ENCODE data around the gene PITPNB.

Gene PITPNB

GRCh38 chr22:27918341-27919221 lies 475 bp downstream of the PITPNB start:
- FAIRE-seq = no peak

- FAIRE-seq = no peak
These were observed 3.1 kb downstream of the PITPNB start for GRCh38 chr22:27915986-27916385.

GRCh38 chr22:27913162-27913741 lies 5.8 kb downstream of the PITPNB start:
- FAIRE-seq = no peak

GRCh38 chr22:27912101-27912500 lies 7.0 kb downstream of the PITPNB start:
- no peak for FAIRE-seq

DNA sequence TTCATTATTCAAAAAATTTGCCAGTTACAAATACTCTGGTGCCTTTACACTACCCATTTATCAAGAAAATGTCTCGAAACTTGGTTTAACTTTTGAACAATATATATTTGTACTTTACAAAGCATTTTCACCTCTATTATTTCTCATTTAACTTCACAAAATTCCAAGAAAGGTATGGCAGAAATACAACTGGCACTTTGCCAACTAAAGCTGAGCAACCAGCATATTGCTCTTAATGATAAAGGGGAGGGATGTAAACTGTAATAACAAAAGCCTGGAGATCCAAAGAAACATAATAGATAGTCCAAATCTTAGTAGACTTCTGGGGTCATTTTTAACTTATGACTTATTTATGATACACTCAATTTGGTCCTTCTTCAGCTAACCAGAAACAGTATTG lies 7.7 kb downstream of the PITPNB start:
- FAIRE-seq = no peak

- no peak for FAIRE-seq
These were observed 12.8 kb downstream of the PITPNB start for GRCh38 chr22:27906241-27906640.

GRCh38 chr22:27905653-27906052 lies 13.4 kb downstream of the PITPNB start:
- no peak for FAIRE-seq

DNA sequence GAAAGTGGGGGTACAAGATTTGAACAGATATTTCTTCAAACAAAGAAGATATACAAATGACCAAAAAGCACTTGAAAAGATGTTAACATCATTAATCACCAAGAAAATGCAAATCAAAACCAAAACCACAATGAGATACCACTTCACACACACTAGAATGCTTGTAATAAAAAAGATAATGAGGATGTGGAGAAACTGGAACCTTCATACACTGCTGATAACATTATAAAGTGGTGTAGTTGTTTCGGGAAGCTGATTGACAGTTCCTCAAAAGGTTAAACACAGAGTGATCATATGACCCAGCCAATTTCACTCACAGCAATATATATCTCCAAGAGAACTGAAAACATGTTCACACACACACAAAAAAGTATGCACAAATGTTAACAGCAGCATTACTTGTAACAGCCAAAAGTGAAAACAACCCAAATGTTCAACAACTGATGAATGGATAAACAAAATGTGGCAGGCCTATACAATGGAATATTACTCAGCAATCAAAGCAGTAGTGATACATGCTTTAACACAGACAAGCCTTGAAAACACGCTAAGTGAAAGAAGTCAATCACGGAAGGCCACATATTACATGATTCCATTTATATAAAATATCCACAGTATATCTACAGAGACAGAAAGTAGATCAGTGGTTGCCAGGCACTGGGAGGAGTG lies 15.1 kb downstream of the PITPNB start:
- no peak for FAIRE-seq

DNA sequence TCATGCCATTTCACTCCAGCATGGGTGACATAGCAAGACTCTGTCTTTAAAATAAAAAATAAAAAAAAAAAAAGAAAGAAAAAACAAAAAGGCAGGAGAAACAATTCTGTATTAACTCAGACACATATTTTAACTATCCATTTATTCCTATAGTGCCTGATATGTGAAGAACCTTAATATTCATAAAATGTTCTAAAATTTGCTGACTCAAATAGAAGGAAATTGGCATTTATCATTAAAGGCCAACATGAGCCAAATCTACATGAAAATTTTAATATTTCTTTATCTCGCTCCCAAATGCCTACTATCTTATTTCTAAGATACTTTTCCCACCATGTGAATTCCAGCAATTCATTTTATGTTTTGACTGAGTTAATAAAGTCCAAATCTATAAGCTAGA lies 18.9 kb downstream of the PITPNB start:
- no peak for FAIRE-seq

GRCh38 chr22:27896245-27896644 lies 22.8 kb downstream of the PITPNB start:
- FAIRE-seq = no peak

DNA sequence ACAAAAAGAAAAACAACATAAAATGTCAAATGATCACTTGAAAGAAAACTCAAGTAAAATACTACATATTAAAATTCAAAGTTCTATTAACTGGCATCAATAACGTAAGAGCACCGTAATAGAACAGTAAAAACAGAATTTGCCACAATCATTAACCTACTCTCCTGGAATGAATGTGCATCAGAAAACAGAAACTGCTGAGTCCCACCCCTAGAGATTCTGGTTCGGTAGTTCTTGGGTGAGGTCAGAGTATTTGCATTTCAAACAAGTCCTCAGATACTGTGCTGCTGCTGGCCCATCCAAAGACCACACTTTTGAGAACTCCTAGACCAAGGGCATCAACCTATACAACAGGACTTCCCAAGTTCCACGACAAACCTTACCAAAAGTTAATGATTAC lies 23.5 kb downstream of the PITPNB start:
- FAIRE-seq = no peak

DNA sequence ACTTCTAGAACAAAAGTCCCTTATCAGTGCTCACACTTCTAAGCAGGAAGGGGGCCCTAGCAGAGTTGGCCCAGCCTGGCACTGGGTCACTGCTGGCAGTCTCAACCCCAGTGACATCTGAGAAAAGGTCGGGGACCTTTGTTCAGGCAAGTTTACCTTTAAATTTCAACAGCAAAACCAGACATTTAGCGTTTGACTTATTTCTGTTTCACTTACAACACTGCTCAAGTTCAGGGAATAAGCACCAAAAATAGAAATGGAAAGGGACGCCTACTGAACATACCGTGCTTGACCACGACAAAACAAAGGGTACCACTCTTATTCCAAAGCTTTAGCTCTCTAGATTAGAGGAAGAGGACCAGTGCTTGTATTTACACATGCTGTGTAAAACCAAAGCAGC lies 26.2 kb downstream of the PITPNB start:
- FAIRE-seq = no peak

DNA sequence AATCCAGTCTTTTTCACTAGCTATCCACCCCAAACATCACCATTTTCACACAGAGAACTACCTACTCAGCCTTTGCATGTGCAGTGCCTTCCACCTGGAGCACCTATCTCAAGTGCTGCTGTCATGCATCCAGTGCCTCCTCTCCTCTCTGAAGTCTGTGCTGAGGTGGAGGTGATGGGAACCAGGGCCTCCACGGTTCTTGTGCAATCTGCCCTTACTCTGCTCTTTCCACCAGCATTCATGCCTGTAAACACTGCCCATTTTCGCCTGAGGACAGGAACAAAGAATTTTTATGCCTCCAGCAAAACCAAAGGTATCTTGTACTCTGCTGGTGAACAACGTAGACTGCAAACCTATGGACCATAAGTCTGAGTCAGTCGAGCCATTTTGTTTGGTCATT lies 27.0 kb downstream of the PITPNB start:
- no peak for FAIRE-seq

DNA sequence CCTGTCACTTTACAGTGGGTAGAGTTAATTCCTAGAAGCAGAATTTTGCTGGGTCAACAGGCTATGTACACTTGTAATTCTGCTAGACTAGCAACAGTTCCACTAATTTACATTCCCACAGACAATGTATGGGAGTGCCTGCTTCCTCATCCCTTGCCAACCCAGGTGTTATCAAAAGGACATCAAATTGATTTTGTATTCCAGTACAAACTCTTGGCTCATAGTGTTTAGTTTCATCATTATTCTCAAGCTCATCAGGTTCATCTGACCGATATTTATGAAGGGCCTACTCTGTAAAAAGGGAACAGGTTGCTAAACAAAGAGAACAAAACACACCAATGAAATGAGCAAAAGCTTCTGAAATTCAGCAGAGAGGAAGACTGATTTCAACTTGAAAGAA lies 30.7 kb downstream of the PITPNB start:
- FAIRE-seq = no peak

GRCh38 chr22:27886843-27887151 lies 32.3 kb downstream of the PITPNB start:
- FAIRE-seq = no peak

DNA sequence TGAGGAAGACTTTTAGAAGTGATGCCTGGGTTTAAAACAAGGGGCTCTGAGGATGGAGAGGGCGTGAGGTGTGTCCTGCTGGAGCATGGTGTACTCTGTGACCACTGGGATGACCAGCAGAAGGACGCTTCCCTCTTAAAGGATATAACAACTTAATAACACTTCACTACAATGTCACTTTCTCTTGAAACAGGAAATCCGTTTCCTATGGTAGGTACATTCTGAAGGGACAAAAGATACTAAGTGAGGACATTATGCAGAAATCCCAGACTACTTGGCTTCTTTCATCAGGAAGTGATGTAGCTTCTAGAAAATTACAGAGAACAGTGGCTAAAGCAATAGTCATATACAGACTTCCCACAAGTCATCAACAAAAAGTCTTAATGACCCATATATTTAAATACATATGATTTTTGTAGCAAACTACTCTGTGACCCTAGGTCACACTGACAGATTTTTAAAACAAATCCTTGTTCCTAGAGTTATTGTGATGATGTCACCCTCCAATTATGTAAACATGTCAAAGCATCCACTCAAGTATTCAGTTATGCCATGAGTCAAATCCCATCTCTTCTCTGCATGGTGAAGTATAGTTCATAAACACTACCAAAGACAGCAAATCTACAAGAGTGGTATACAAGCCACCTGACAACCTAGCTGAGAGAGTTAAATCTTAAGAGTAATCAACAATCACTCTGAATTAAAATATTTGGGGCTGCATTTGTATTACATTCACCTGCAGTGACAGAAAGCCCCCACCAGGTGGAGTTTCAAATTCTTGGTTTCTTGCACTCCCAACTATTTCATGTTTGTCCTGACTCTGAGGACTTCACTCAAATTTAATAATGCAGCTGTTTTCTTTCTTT lies 32.8 kb downstream of the PITPNB start:
- FAIRE-seq = no peak

DNA sequence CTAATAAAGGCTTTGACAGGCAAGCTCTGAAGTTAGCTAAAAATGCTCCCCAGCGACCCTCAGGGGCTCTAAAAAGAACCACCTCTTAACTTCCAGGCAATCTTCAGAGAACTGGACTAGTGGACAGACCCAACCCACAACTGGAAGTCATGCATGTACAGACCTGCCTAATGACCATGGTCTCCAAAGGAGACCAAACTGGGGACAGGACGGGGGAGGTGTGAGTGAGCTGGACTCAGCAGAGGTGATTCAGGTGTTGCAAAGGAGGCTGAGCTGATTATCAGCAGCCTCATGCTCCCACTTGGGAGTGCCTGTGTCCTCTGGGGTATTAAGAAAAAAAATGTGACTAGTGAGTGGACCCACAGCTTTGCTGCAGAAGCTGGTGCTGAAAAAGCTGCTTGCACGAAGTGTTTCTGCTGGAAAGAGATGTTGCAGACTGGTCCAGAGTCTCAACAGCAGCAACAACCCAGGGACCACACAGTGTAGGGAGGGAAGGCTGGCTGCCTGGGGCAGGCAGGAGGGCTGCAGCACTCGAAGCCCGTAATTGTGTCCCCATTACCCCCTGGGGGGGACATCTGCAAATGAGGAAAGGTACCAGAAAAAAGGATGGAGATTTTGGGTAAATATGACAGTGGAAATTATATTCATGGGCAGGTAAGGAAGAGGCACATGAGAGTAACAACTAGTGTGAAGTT lies 35.3 kb downstream of the PITPNB start:
- FAIRE-seq = no peak

- FAIRE-seq = no peak
These were observed 36.4 kb downstream of the PITPNB start for GRCh38 chr22:27882507-27883290.

DNA sequence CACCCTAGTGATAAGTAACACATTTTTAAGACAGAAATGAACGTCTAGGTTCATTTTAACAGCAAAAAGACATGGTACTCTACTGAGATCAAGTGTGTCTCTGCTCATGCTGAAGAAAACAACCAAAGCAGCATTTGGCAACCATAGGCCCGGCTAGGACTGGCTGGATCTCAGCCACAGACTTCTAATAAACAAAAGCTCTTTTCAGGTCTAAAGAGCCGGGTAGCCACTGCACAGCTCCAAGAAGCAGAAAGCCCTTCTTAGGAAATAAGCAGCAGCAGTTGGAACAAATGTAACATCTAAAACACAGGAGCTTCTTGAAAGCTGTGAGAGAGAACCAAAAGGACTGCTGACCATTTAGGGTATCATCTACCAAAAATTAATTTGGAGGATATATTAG lies 37.6 kb downstream of the PITPNB start:
- no peak for FAIRE-seq

DNA sequence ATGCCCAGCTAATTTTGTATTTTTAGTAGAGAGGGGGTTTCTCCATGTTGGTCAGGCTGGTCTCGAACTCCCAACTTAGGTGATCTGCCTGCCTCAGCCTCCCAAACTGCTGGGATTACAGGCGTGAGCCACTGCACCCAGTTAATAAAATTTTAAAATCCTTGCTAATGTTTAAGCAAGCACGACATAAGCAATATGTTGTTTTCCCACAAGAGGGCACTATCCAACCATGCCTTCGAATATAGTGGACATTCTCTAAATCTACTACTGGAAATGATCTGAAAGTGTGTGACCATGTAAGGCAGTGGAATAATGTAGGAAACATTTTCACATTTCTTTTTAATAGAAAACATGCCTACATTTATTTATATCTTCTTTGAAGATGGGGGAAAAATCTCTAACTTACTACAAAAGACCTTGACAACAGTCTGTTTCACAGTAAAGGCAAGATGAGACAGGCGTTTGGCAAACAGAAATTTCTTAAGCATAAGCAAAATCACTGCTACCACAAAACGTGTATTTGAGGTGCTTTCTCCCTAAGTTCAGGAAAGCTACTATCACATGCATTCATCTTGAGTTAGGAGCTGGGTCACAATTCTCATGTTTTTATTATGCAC lies 38.2 kb downstream of the PITPNB start:
- no peak for FAIRE-seq

- no peak for FAIRE-seq
These were observed 39.1 kb downstream of the PITPNB start for GRCh38 chr22:27879923-27880322.

All from colon (tissue), 2 donors.